BE2C (cell line): ENCODE data around the gene SLC43A2.

Experiments
- DNase-seq: peaks from one replicate; pipeline ENCODE4 v3.0.0-alpha.2; 2020
- H3K27me3 ChIP-seq: fragments of 250-450 bp; sonication (Bioruptor Pico); 2 replicates; pipeline ENCODE4 v1.5.1; 2020; ENCODE audit warnings: mild to moderate bottlenecking
- H3K36me3 ChIP-seq: fragments of 250-450 bp; sonication (Bioruptor Pico); 2 replicates; pipeline ENCODE4 v1.5.1; 2020; ENCODE audit warnings: mild to moderate bottlenecking
- H3K4me1 ChIP-seq: fragments of 250-450 bp; sonication (Bioruptor Pico); 2 replicates; pipeline ENCODE4 v1.5.1; 2020
- H3K4me3 ChIP-seq: 2 replicates; pipeline ENCODE4 v1.5.1; 2011; ENCODE audit warnings: low read depth, low read length
- H3K9me3 ChIP-seq: fragments of 250-450 bp; sonication (Bioruptor Pico); 2 replicates; pipeline ENCODE4 v1.5.1; 2020
- TF ChIP-seq, protein P1 (sequence below): IDR thresholded peaks from 2 replicates; pipeline ENCODE4 v1.5.1; 2012; ENCODE audit warnings: mild to moderate bottlenecking, low read depth, low read length

SLC43A2 gene

DNA sequence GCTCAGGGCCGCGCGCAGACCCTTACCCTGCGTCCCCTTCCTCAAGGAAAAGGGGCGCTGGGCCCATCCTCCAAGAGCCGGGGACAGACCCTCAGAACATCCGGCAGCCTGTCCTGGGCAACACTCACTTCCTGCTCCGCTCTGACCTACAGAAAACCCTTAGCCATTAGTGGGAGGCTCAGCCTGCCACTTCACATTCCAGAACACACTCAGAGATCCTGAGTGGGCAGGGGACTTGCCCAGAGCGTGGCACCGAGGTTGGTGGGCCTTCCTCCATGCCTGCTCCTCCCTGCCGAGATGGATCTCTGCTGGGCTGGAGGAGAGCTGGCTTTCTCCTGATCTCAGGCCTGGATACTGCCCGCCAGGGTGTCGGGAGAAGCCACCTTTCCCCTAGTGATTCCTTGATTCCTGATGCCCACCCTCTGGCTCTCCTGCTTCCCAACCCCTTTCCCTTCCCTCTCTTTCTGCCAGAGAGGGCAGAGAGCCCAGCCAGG lies 15.4 kb upstream of the SLC43A2 start:
- Histone ChIP-seq H3K9me3 (no peaks in the 10 kb centered on the region), H3K4me3 (no peak overlapping the region), H3K27me3 (no peaks in the 10 kb centered on the region), H3K36me3 (no peaks in the 10 kb centered on the region), H3K4me1 (no peaks in the 10 kb centered on the region)
- TF ChIP-seq, protein P1, sequence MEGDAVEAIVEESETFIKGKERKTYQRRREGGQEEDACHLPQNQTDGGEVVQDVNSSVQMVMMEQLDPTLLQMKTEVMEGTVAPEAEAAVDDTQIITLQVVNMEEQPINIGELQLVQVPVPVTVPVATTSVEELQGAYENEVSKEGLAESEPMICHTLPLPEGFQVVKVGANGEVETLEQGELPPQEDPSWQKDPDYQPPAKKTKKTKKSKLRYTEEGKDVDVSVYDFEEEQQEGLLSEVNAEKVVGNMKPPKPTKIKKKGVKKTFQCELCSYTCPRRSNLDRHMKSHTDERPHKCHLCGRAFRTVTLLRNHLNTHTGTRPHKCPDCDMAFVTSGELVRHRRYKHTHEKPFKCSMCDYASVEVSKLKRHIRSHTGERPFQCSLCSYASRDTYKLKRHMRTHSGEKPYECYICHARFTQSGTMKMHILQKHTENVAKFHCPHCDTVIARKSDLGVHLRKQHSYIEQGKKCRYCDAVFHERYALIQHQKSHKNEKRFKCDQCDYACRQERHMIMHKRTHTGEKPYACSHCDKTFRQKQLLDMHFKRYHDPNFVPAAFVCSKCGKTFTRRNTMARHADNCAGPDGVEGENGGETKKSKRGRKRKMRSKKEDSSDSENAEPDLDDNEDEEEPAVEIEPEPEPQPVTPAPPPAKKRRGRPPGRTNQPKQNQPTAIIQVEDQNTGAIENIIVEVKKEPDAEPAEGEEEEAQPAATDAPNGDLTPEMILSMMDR = no peak
- no peak for DNase-seq

DNA sequence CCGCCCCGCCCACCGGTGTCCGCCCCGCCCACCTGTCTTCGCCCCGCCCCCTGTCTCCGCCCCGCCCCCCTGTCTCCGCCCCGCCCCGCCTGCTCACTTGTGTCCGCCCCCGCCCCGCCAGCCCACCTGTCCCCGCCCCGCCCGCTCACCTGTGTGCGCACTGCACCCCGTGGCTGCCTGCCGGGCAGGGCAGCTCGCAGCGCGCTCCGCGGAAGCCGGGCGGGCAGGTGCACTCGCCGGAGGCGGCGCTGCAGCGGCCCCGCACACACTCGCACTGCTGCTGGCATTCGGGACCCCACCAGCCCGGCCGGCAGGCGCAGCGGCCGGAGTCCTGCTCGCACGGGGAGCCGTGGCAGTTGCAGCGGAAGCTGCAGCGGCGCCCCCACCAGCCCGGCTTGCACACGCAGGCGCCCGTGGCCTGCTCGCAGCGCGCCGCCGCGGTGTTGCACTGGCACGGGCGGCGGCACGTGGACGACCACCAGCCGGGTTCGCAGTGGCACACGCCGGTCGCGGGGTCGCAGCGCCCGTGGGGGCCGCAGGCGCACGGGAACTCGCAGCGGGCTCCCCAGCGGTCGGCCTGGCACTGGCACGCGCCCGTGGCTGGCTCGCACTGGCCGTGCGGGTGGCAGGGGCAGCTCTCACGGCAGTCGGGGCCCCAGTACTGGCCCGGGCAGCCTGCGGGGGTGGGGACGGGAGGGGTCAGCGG lies 14.8 kb upstream of the SLC43A2 start:
- peak; percentile 43 for DNase-seq
- no peaks in the 10 kb centered on the region for H3K36me3 ChIP-seq
- H3K4me1 ChIP-seq = no peaks in the 10 kb centered on the region
- no peaks in the 10 kb centered on the region for H3K27me3 ChIP-seq
- H3K4me3 ChIP-seq = no peak overlapping the region
- no peaks in the 10 kb centered on the region for H3K9me3 ChIP-seq
- TF ChIP-seq, protein P1 = no peak

DNA sequence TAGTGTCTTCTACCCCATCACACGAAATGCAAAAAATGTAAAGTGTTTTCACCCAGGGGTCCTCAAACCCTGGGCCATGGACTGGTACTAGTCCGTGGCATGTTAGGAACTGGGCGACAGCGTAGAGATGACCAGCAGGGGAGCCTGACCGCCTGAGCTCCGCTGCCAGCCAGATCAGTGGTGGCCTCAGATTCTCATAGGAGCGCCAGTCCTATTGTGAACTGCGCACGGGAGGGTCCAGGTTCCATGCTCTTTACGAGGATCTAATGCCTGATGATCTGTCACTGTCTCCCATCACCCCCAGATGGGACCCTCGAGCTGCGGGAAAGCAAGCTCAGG lies 12.4 kb upstream of the SLC43A2 start:
- no peaks in the 10 kb centered on the region for H3K4me1 ChIP-seq
- DNase-seq = no peak
- H3K36me3 ChIP-seq = no peaks in the 10 kb centered on the region
- H3K4me3 ChIP-seq = no peak overlapping the region
- no peaks in the 10 kb centered on the region for H3K9me3 ChIP-seq
- TF ChIP-seq, protein P1 = no peak
- H3K27me3 ChIP-seq = no peaks in the 10 kb centered on the region

DNA sequence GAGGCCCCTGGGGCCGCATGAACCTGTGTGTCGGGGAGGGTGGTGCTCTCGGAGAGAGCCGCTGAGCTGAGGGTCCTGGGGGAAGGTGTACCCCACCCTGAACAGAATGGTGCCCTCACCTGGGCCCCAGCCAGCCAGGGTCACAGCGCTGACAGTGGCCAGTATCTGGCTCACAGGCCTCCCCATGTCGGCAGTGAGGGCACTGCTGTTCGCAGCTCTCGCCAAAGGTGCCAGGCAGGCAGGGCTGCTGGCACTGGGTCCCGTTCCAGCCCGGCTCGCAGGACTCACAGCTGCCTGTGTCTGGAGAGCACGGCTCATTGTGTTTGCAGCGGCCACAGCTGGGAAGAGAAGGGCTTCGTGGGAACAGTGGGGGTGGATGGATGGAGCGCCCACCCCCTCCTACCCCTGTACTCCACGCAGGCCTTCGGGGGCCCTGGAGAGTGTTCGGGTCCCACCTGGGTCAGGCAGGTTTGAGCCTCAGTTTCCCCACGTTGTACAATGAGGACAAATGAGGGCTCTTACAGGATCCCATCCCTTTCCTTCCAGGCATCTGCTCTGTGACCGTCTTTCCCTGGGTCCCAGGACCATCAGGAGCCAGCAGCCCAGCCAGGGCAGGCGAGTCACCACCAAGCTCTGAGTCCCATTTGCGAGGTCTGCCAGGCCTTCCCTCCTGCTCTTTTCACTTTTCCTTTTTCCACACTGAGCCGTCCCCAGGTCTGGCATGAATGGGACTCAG lies 11.9 kb upstream of the SLC43A2 start:
- Histone ChIP-seq H3K4me1 (no peaks in the 10 kb centered on the region), H3K36me3 (no peaks in the 10 kb centered on the region), H3K9me3 (no peaks in the 10 kb centered on the region), H3K4me3 (no peak overlapping the region), H3K27me3 (no peaks in the 10 kb centered on the region)
- TF ChIP-seq, protein P1 = no peak
- DNase-seq = no peak

DNA sequence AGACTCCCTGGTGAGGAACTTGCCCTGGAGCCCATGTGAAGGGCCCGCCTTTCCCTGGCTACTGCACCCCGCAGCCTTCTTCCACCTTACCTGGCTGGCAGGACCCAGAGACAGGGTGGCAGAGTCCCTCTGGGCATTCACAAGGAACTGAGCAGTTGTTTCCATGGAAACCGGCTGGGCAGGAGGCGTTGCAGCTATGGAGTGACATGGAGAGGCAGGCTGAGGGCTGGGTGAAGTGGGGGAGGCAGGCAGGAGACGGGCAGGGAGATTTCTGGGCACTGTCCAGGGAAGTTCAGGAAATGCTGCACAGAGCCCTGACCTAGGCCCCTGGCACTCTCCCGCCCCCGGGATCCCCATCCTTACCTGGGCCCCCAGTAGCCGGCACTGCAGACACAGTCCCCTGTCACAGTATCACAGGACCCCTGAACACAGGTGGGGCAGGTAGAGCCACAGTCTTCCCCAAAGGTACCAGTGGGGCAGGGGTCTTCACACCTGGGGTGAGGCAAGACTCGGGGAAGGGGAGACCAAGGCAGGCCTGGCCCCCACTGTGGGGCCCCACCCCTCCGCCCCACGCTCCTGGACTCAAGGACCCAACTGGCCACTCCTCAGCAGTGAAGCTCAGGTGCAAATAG lies 11.0 kb upstream of the SLC43A2 start:
- Histone ChIP-seq H3K27me3 (no peaks in the 10 kb centered on the region), H3K4me1 (no peaks in the 10 kb centered on the region), H3K9me3 (no peaks in the 10 kb centered on the region), H3K4me3 (no peak overlapping the region), H3K36me3 (no peaks in the 10 kb centered on the region)
- no peak for DNase-seq
- TF ChIP-seq, protein P1 = no peak
